Fibroblast of the conjunctiva (primary cell): ENCODE data around the gene PRTFDC1.

Experiments
- DNase-seq: peaks from one replicate; pipeline ENCODE4 v3.0.0-alpha.2; 2010; ENCODE audit warnings: low read depth

The PRTFDC1 gene

GRCh38 chr10:24872049-24872789 lies 80.2 kb downstream of the PRTFDC1 start:
- DNase-seq = no peak

DNA sequence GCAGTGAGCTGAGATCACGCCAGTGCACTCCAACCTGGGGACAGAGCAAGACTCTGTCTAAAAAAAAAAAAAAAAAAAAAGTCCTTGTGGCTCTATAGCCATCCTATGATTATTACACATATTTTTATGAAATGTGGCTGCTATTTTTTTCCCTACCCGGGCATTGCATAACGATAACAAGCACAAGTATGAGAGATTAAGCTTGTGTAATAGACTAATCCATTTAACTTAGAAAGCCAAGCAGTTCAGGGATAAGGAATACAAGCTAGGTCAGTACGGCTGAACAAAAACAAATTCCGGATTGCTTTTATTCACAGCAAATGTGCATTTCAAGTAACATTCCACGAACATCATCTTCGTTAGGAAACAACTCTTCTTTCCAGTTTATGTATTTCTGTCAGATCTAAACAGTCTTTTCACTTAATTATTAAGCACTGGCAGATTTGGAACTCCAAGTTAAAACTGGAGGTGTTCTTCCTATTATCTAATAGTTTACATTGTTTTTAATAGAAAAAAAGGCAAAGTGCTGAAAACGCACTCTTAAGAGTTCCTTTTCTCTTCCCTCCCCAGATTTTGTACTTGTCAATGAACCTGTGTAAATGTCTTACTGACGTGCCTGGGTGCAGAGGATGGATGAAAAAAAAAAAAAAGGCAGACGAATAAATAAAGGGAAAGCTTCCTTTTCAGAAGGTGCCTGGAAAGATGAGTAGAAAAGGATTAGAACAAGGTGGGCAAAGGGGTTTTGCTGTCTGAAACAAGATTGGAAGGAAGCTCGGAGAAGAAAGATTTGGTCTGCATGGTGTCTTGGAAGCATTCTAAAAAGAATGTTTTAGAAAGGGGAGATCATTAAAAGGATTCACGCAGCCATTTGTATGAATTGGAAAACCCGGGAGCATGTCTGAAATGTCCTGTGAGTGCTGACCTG lies 81.1 kb downstream of the PRTFDC1 start:
- DNase-seq = no peak

GRCh38 chr10:24869354-24870015 lies 82.9 kb downstream of the PRTFDC1 start:
- DNase-seq = no peak

GRCh38 chr10:24866604-24867583 lies 85.5 kb downstream of the PRTFDC1 start:
- DNase-seq = peak; percentile 32

- no peak for DNase-seq
These were observed 86.6 kb downstream of the PRTFDC1 start for GRCh38 chr10:24865783-24866182.

GRCh38 chr10:24862589-24862988 lies 89.8 kb downstream of the PRTFDC1 start:
- DNase-seq = no peak

DNA sequence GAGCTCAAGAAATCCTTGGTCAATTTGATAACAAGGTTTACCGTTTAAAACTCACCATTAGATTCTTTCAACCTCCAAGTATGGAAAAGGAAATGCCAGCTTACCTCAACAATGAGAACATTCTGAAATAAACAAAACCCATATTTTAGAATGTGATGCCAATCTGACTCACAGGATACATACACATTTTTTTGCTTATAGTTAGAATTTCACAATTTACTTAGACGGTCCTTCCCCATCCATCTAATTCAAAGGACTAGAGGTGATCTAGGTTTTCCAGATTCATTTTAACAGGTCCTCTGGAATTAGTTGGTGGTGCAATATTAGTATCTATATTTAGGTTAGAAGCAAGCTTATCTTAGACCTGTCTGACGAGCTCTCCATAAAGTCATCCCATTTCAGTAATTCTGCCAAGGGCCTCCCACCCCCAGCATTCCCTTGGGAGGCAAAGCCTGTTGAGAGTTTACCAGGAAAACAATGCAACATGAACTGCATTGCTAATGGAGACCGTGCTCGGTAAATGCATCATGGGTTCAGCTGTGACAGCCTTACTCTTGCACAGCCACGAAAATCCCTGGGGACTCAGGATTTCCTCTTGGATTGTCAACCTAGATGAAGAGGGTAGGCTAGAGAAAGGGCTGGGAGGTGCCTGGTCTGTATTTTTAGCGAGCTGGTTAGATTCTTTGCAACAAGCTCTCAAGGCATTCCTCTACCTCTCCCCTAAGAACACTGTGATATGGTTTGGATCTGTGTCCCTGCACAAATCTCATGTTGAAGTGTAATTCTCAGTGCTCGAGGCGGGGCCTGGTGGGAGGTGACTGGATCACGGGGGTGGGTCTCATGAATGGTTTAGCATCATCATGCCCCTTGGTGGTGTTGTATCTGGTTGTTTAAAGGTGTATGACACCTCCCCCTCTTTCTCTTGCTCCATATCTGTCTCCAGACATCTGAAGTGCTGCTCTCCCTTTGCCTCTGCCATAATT lies 93.8 kb downstream of the PRTFDC1 start:
- DNase-seq = no peak

DNA sequence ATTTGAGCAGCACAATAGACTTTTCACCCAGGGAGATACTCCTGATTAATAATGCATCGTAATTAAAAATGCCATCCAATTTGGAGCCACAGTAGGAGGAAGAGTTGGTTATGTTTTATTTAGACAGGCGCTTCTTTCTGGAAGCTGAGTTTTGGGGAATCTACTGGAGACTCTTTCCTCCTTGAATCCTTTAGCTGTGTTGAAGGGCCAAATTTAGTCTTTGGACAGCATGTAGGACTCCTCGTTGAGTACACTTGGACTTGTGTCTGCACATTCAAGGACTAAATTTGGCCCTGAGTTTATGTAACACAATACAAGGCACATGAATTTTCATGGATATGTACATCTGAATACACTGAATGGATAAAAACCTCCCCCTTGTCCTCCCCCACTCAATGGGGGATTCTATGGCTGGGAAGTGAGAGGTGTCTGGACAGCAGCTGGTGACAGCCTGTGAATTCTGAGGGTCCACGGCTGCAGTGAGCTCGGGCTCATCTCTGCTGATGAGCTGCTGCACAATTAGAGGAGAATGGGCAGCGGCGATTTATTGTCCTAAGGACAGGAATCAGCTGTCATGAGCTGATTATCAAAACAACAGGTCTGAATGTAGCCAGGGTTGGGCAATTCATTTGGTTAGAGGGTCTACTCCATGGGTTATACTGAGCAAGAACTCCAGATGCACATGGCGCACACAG lies 95.2 kb downstream of the PRTFDC1 start:
- no peak for DNase-seq

DNA sequence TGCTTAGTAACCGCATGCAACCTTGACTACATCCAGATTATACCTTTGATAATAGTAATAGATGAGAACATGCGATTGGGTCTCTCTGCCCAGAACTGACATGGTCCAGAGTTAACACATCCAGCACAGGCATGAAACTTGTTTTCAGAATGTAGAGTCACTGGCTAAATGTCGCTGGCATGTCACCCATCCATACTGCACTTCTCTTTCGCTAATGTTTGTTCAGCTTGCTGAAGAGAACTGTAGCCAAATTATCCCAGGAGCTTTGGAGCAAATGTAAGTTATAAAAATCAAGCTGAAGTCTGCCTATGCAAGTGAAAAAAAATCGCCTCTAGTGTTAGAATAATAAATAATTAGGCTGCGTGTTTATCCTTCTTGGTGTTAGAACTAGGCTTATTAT lies 98.2 kb downstream of the PRTFDC1 start:
- DNase-seq = no peak

DNA sequence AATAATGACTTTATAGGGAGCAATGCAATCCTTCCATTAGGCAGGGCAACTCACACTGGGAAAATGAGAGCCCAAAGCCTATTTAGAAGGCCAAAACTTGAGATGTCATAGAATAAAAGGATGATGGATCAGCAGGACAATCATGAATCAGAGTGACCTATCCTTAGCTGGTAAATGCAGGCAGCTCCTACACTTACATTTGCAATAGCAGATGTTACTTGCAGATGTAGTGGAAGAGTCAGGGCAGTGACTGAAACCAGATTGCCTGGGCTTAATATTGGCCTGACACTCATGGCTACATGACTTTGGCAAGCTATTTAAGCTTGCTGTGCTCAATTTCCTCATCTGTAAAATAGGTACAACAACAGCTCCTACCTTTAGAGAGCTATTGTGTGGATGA lies 98.7 kb downstream of the PRTFDC1 start:
- DNase-seq = no peak

GRCh38 chr10:24851629-24852028 lies 100.8 kb downstream of the PRTFDC1 start:
- peak; percentile 24 for DNase-seq

GRCh38 chr10:24850727-24851296 lies 101.6 kb downstream of the PRTFDC1 start:
- DNase-seq = no peak

DNA sequence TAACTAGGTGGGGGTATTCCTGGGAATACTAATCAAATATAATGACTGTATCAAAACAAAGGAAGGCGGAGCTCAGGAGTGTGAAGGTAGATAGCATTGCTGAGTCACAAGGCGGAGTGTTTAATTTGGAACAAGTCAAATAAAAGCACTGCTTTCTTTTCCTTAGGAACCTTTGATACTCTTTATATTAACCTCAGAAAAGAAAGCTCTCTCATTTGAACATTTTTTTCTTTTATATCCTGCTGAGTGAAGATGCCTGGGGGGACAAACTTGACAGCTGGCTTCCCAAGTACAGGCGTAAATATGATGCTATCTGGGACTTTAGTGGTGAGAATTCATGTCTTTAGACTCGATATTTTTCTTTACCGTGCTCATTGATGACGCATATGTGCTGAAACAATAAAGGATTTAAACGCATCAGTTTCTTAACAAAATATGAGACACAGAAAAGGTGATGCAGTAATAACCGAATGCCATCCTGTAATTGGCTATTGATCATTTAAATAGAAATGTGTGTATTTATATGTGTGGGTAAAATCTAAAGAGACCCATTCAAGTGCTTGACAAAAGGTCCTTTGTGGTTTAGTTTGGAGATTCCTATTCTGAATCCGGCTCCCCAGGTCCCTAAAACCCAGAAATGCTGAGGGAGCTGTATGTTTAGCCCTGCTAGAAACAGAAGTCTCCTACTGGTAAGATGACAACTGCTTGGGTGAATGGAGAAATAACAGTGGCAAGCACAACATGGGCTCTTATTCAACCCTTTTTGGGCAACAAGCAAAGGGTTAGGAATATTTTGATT lies 102.7 kb downstream of the PRTFDC1 start:
- DNase-seq = no peak

DNA sequence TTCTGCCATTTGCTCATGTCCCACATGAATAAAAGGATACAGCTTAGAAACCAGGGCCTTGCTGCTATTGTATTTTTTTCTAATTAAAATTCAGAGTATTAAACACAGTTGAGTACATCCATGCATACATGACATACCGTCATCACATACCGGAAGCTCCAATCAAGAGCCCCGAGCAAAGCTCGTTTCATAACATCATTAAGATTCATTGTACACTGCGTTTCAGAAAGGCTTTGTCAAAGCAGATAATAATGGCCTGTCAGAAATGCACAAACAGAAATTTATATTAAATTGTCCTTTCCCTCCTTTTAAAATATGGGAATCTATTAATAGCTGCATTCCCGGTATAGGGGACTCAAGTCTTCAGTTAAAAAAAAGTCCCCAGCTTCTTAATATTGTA lies 103.4 kb downstream of the PRTFDC1 start:
- no peak for DNase-seq

DNA sequence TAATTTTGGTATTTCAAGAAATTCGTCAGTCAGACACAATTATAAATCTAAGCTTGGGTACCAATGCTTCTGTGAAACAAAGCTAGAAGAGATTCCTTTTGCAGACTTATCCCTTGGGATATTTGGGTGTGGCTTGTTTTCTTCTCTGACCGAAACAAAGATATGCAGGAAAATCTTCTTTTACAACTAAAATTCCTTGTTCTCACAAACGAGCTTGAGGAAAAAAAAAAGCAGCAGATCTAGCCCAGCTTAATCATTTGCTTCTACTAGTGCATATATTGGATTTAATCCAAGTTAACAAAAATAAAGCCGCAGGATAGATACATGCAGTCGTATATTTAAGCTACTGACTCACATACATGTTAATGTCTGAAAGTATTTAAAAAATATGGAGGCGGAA lies 104.2 kb downstream of the PRTFDC1 start:
- DNase-seq = no peak

GRCh38 chr10:24847112-24848070 lies 105.0 kb downstream of the PRTFDC1 start:
- no peak for DNase-seq

DNA sequence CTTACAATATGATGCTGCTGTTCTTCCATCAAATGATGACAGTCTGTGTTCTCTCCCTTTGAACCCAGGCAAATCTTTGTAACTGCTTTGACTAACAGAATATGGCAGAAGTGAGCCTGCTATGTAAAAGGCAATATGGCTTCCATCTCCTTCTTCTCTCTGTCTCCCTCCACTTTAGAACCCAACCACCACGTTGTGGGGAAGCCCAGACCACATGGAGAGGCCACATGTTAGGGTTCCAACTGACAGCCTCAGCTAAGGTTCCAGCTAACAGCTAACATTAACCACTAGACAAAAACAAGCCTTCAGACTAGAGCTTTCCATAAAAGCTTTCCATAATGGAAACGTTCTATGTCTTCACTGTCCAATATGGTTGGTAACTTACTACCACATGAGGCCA lies 107.7 kb downstream of the PRTFDC1 start:
- no peak for DNase-seq
